ENCODE data around the gene KIF7. TPM values are rescaled to one million over a fixed set of nuclear protein-coding genes. Genes with fewer than 3 reads are reported as not detected.

KIF7 gene
- total RNA-seq, 2 experiments from 2014 or later, result 0.21 to 0.37 TPM

DNA sequence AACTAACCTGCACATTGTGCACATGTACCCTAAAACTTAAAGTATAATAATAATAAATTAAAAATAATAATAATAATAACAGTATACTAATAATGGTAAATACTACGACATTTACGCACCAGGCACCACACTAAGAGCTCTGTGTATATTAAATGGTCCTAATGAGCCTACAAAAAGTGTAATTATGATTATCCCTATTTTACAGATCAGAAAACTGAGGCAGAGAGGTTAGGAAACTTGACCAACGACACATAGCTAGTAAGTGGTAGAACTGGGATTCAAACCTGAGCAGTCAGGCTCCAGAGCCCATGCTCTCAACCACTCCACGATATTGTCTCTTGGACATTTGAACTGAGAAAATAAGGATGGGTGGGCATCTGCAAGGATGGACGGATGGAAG, 15.0 kb downstream of the KIF7 start:
- Mint-ChIP-seq H3K27me3 (ENCODE audit: low read depth) (no peaks in the 10 kb centered on the region), H3K36me3 (ENCODE audit: low read depth) (no peaks in the 10 kb centered on the region), H3K9me3 (ENCODE audit: insufficient read depth) (no peaks in the 10 kb centered on the region), H3K4me3 (no peak overlapping the region), H3K4me1 (ENCODE audit: low read depth) (peaks cover 2% of the 10 kb centered on the region), H3K27ac (no peak overlapping the region)
- DNase-seq, result no peak
- no peak for ATAC-seq
- CTCF ChIA-PET, result no interaction called here
- POLR2A ChIA-PET, result no interaction called here

DNA sequence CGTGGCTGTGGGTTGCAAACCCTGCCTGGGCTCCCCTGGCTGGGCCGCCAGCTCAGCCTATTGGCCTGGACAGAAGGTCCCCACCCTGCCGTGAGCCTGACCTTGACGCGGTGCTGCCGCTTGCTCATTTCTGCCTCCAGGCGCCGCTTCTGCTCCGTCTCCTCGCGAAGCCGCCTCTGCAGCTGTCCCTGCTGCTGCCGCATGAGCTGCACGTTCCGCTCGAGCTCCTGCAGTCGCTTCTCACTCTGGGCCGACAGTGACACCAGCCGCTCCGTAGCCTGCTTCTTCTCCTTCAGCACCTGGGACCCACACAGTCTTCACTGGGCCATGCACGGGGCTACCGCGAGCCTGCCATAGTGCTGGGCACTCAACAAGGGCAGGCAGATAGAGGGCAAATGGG, 21.7 kb downstream of the KIF7 start:
- ATAC-seq (no peak), DNase-seq (no peak)
- H3K4me3 Mint-ChIP-seq, result no peak overlapping the region
- no peaks in the 10 kb centered on the region for H3K4me1 Mint-ChIP-seq (ENCODE audit: low read depth)
- ChIA-PET POLR2A (no interaction called here), CTCF (no interaction called here)
- peaks cover 40% of the 10 kb centered on the region for H3K36me3 Mint-ChIP-seq (ENCODE audit: low read depth)
- H3K9me3 Mint-ChIP-seq (ENCODE audit: insufficient read depth), result no peaks in the 10 kb centered on the region
- H3K27ac Mint-ChIP-seq, result no peak overlapping the region
- no peaks in the 10 kb centered on the region for H3K27me3 Mint-ChIP-seq (ENCODE audit: low read depth)

DNA sequence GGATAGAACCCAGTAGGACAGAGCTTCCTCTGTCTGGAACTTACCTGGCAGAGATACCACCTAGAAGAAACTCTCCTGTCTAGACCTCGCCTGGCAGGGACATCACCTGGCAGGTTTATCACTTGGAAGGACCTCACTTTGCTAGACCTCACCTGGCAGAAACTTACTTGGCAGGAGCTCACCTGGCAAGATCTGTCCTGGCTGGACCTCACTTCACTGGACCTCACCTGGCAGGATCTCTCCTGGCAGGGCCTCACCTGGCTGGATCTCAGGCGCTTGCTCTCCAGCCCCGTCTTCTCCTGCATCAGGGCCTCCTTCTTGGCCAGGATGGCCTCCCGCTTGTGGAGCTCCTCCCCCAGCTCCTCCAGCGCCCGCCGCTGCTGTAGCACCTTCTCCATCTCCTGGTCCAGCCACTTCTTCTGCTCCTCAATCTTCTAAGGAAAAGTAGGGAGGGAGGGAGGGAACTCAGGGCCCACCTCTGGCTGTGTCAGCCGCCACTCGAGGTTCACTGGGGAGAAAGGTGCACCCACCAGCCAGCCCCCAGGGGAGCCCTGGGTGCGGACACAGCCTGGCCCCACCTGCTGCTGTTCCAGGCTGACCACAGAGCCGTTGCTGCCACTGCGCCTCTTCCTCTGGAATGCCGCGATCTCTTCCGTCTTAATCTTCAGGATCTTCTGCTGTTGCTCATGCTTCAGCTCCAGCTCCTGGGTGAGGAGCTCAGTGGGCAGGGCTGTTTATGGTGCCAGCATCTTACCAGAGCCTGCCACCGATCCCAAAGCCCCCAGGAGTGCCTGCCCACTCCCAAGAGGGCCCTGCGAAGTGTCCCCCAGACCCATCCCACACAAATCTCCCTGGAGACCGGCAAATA, 22.5 kb downstream of the KIF7 start:
- Mint-ChIP-seq H3K9me3 (ENCODE audit: insufficient read depth) (no peaks in the 10 kb centered on the region), H3K27me3 (ENCODE audit: low read depth) (no peaks in the 10 kb centered on the region), H3K4me3 (no peak overlapping the region), H3K27ac (no peak overlapping the region), H3K4me1 (ENCODE audit: low read depth) (no peaks in the 10 kb centered on the region), H3K36me3 (ENCODE audit: low read depth) (peaks cover 44% of the 10 kb centered on the region)
- no peak for DNase-seq
- CTCF ChIA-PET, result no interaction called here
- no peak for ATAC-seq
- POLR2A ChIA-PET, result interaction anchor here (0.5 kb wide), 1 partner anchor 39 kb away, joined by 3 read pairs; no protein-coding TSS in a partner anchor

GRCh38 chr15:89631902-89632264, 23.4 kb downstream of the KIF7 start:
- no peak overlapping the region for H3K4me3 Mint-ChIP-seq
- ATAC-seq (no peak), DNase-seq (no peak)
- ChIA-PET CTCF (no interaction called here), POLR2A (no interaction called here)
- peaks cover 52% of the 10 kb centered on the region for H3K36me3 Mint-ChIP-seq (ENCODE audit: low read depth)
- H3K27ac Mint-ChIP-seq, result no peak overlapping the region
- no peaks in the 10 kb centered on the region for H3K4me1 Mint-ChIP-seq (ENCODE audit: low read depth)
- H3K27me3 Mint-ChIP-seq (ENCODE audit: low read depth), result no peaks in the 10 kb centered on the region
- no peaks in the 10 kb centered on the region for H3K9me3 Mint-ChIP-seq (ENCODE audit: insufficient read depth)

GRCh38 chr15:89630974-89631901, 24.0 kb downstream of the KIF7 start:
- CTCF ChIA-PET, result interaction anchor here (1.8 kb wide), 1 partner anchor 16 kb away, joined by 10 read pairs; no protein-coding TSS in a partner anchor
- DNase-seq (no peak), ATAC-seq (no peak)
- Mint-ChIP-seq H3K9me3 (ENCODE audit: insufficient read depth) (no peaks in the 10 kb centered on the region), H3K4me3 (no peak overlapping the region), H3K4me1 (ENCODE audit: low read depth) (no peaks in the 10 kb centered on the region), H3K36me3 (ENCODE audit: low read depth) (peaks cover 58% of the 10 kb centered on the region), H3K27ac (no peak overlapping the region), H3K27me3 (ENCODE audit: low read depth) (no peaks in the 10 kb centered on the region)
- POLR2A ChIA-PET, result no interaction called here

DNA sequence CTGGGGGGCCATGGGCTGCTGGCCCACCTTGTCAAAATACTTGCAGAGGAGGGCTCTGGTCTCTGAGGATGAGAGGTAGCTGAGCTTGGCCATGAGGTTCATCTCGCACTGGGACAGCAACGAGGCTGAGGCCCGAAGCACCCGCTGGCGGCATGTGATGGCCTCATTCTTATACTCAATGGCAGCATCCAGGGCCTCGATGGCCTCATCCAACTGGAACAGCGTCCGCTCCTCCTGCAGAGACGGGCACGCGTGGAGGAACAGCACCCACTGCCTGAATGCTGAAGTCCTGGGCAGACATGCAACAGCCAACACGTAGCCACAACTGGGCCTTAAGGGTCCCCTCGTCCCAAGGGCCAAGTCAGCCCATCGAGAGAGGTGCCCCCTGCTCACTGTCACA, 25.0 kb downstream of the KIF7 start:
- no peak overlapping the region for H3K27ac Mint-ChIP-seq
- POLR2A ChIA-PET, result no interaction called here
- H3K4me3 Mint-ChIP-seq, result no peak overlapping the region
- H3K27me3 Mint-ChIP-seq (ENCODE audit: low read depth), result no peaks in the 10 kb centered on the region
- ATAC-seq (no peak), DNase-seq (no peak)
- H3K9me3 Mint-ChIP-seq (ENCODE audit: insufficient read depth), result no peaks in the 10 kb centered on the region
- H3K36me3 Mint-ChIP-seq (ENCODE audit: low read depth), result peaks cover 67% of the 10 kb centered on the region
- CTCF ChIA-PET, result interaction anchor here (1.8 kb wide), 1 partner anchor 17 kb away, joined by 10 read pairs; no protein-coding TSS in a partner anchor
- H3K4me1 Mint-ChIP-seq (ENCODE audit: low read depth), result no peaks in the 10 kb centered on the region

DNA sequence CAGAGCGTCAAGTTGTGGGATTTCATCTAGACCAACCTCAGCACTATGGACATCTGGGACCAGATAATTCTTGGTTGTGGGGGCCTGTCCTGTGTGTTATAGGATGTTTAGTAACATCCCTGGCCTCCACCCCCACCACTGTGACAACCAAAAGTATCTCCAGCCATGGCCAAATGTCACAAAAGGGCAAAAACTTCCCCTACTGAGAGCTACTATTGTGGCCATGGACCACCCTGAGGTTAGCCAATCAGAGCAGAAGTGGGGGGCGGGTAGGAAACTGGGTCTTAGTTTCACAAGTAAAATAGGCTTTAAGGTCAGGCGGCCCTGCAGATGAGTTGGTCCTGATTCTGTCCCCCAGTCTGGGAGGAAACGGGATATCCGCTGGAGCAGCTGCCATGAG, 25.4 kb downstream of the KIF7 start:
- CTCF ChIA-PET, result interaction anchor here (1.8 kb wide), 1 partner anchor 17 kb away, joined by 10 read pairs; no protein-coding TSS in a partner anchor
- Mint-ChIP-seq H3K4me3 (no peak overlapping the region), H3K9me3 (ENCODE audit: insufficient read depth) (no peaks in the 10 kb centered on the region), H3K27ac (no peak overlapping the region), H3K4me1 (ENCODE audit: low read depth) (no peaks in the 10 kb centered on the region), H3K36me3 (ENCODE audit: low read depth) (peaks cover 72% of the 10 kb centered on the region), H3K27me3 (ENCODE audit: low read depth) (no peaks in the 10 kb centered on the region)
- ATAC-seq (no peak), DNase-seq (no peak)
- POLR2A ChIA-PET, result no interaction called here

GRCh38 chr15:89628806-89629715, 26.2 kb downstream of the KIF7 start:
- ChIA-PET POLR2A (no interaction called here), CTCF (no interaction called here)
- Mint-ChIP-seq H3K27ac (no peak overlapping the region), H3K4me3 (no peak overlapping the region), H3K4me1 (ENCODE audit: low read depth) (no peaks in the 10 kb centered on the region), H3K9me3 (ENCODE audit: insufficient read depth) (no peaks in the 10 kb centered on the region), H3K27me3 (ENCODE audit: low read depth) (no peaks in the 10 kb centered on the region), H3K36me3 (ENCODE audit: low read depth) (peaks cover 79% of the 10 kb centered on the region)
- ATAC-seq (no peak), DNase-seq (no peak)

- peaks cover 82% of the 10 kb centered on the region for H3K36me3 Mint-ChIP-seq (ENCODE audit: low read depth)
- CTCF ChIA-PET, result no interaction called here
Measured at GRCh38 chr15:89628301-89628700, 27.0 kb downstream of the KIF7 start.

GRCh38 chr15:89627256-89627970, 27.9 kb downstream of the KIF7 start:
- no peak for DNase-seq
- CTCF ChIA-PET, result no interaction called here
- no peak for ATAC-seq
- Mint-ChIP-seq H3K27ac (no peak overlapping the region), H3K27me3 (ENCODE audit: low read depth) (no peaks in the 10 kb centered on the region), H3K36me3 (ENCODE audit: low read depth) (peaks cover 84% of the 10 kb centered on the region), H3K9me3 (ENCODE audit: insufficient read depth) (no peaks in the 10 kb centered on the region), H3K4me1 (ENCODE audit: low read depth) (no peaks in the 10 kb centered on the region), H3K4me3 (no peak overlapping the region)
- POLR2A ChIA-PET, result no interaction called here

More at GRCh38 chr15:89628301-89628700, 27.0 kb downstream of the KIF7 start:
- no peak for DNase-seq
- POLR2A ChIA-PET, result no interaction called here
- no peaks in the 10 kb centered on the region for H3K9me3 Mint-ChIP-seq (ENCODE audit: insufficient read depth)
- H3K4me3 Mint-ChIP-seq, result no peak overlapping the region
- no peaks in the 10 kb centered on the region for H3K27me3 Mint-ChIP-seq (ENCODE audit: low read depth)
- no peaks in the 10 kb centered on the region for H3K4me1 Mint-ChIP-seq (ENCODE audit: low read depth)
- no peak overlapping the region for H3K27ac Mint-ChIP-seq
- ATAC-seq, result no peak

DNA sequence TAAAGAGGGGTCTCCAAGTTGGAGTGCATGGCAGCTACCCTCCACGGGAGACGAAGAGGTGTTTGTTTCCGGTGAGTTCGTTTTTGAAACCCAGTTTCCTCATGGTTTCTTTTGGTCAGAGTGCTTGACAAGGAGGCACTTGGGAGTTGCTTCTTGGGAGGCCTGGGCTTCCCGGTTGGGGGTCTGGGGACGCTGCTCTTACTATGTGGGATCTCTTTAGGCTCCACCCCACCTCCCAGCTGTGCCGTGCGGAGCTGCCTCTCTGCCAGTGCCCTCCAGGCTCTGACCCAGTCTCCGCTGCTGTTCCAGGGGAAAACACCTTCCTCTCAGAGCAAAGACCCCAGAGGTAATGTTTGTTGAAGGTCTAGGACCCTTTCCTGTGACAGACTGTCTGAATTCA, 29.6 kb downstream of the KIF7 start:
- ChIA-PET CTCF (no interaction called here), POLR2A (interaction anchor here (0.9 kb wide), 1 partner anchor 95 kb away, joined by 3 read pairs; no protein-coding TSS in a partner anchor)
- no peak overlapping the region for H3K4me3 Mint-ChIP-seq
- no peak overlapping the region for H3K27ac Mint-ChIP-seq
- H3K36me3 Mint-ChIP-seq (ENCODE audit: low read depth), result peaks cover 83% of the 10 kb centered on the region
- H3K27me3 Mint-ChIP-seq (ENCODE audit: low read depth), result no peaks in the 10 kb centered on the region
- H3K9me3 Mint-ChIP-seq (ENCODE audit: insufficient read depth), result no peaks in the 10 kb centered on the region
- ATAC-seq (no peak), DNase-seq (no peak)
- H3K4me1 Mint-ChIP-seq (ENCODE audit: low read depth), result no peaks in the 10 kb centered on the region
